T-cell (primary cell): ENCODE results near the gene RIOK1. TPM values are rescaled to one million over a fixed set of nuclear protein-coding genes. Genes with fewer than 3 reads are reported as not detected.

Experiments used
- ATAC-seq, 4 experiments: fragments of 200-7000 bp in 3 of 4; fragments of 150-1000 bp in 1 of 4; cut with Tn5 transposase; replicated peaks in 1 of 4; 1 replicate in 3 of 4; 2 replicates in 1 of 4; pipeline ENCODE4 v1.10.0; 2021; ENCODE audit warnings: moderate library complexity in 3 of 4, mild to moderate bottlenecking in 2 of 4, moderate number of reproducible peaks in 1 of 4
- CTCF ChIA-PET, 2 donors: fragments of 300-600 bp; sonication (Branson Sonifier 250); formaldehyde crosslinking; loops; one replicate each; lab custom pipeline; 2022; ENCODE audit warnings: antibody characterized with exemption in 2 of 2; lab: Charles Lee
- POLR2A ChIA-PET, 2 donors: fragments of 300-600 bp; sonication (Branson Sonifier 250); formaldehyde crosslinking; loops; one replicate each; lab custom pipeline; 2022; ENCODE audit warnings: antibody characterized with exemption in 2 of 2; lab: Charles Lee
- DNase-seq, 35 experiments: peaks; one replicate each; pipeline versions ENCODE4 v3.0.0 to v3.0.0-alpha.2; 2013 to 2023
- H3K27ac ChIP-seq: one replicate; pipeline ENCODE4 v1.5.1; 2013; ENCODE audit warnings: low read length
- H3K27me3 ChIP-seq, 2 experiments: replicated peaks in 1 of 2; 1 replicate in 1 of 2; 2 replicates in 1 of 2; pipeline versions ENCODE4 v1.6.1 to v1.7.0; 2013; ENCODE audit warnings: low read length in 1 of 2, mixed read lengths in 1 of 2; ENCODE audit not compliant: control insufficient read depth in 2 of 2, insufficient read depth in 2 of 2; ENCODE audit errors: extremely low read depth in 1 of 2
- H3K36me3 ChIP-seq, 2 donors: 1 replicate in 1 of 2; 2 replicates in 1 of 2; pipeline versions ENCODE4 v1.6.1 to v1.7.0; 2013; ENCODE audit warnings: low read length in 1 of 2; ENCODE audit not compliant: control insufficient read depth in 2 of 2, insufficient read depth in 1 of 2; ENCODE audit errors: extremely low read depth in 1 of 2
- H3K4me1 ChIP-seq, 2 experiments: 1 replicate in 1 of 2; 2 replicates in 1 of 2; pipeline versions ENCODE4 v1.6.1 to v1.7.0; 2013; ENCODE audit warnings: low read length in 2 of 2, mixed read lengths in 1 of 2; ENCODE audit not compliant: insufficient read depth in 2 of 2, control insufficient read depth in 1 of 2; ENCODE audit errors: extremely low read depth in 1 of 2
- H3K4me3 ChIP-seq, 2 donors: 1 replicate in 1 of 2; 2 replicates in 1 of 2; pipeline versions ENCODE4 v1.5.1 to v1.7.0; 2013; ENCODE audit warnings: mild to moderate bottlenecking in 2 of 2, low read length in 1 of 2, moderate library complexity in 1 of 2; ENCODE audit not compliant: control insufficient read depth in 1 of 2; ENCODE audit errors: extremely low read depth in 1 of 2
- H3K9me3 ChIP-seq: 2 replicates; pipeline ENCODE4 v1.7.0; 2013
- H3K27ac Mint-ChIP-seq, 2 donors: one replicate each; pipeline ENCODE4 v1.8.0; 2020 to 2021; ENCODE audit warnings: mild to moderate bottlenecking in 2 of 2, mixed read lengths in 2 of 2
- H3K27me3 Mint-ChIP-seq, 2 donors: one replicate each; pipeline ENCODE4 v1.8.0; 2021 to 2022; ENCODE audit warnings: mixed read lengths in 2 of 2
- H3K36me3 Mint-ChIP-seq: one replicate; pipeline ENCODE4 v1.8.0; 2021; ENCODE audit warnings: mixed read lengths
- H3K4me1 Mint-ChIP-seq, 3 donors: one replicate each; pipeline ENCODE4 v1.8.0; 2020 to 2022; ENCODE audit warnings: mixed read lengths in 3 of 3, mild to moderate bottlenecking in 1 of 3
- H3K4me3 Mint-ChIP-seq, 3 donors: one replicate each; pipeline ENCODE4 v1.8.0; 2020 to 2022; ENCODE audit warnings: mild to moderate bottlenecking in 3 of 3, mixed read lengths in 3 of 3, moderate library complexity in 3 of 3
- H3K9me3 Mint-ChIP-seq, 3 donors: one replicate each; pipeline ENCODE4 v1.8.0; 2020 to 2022; ENCODE audit warnings: mixed read lengths in 3 of 3
- WGBS: methylation state at CpG from one replicate; pipeline ENCODE4 v1.1.5; 2013; ENCODE audit warnings: missing lambda C conversion rate; ENCODE audit not compliant: insufficient coverage; 5-methylcytosine and 5-hydroxymethylcytosine counted together
- total RNA-seq, 35 experiments: library from RNA in 6 of 35; stranded (reverse) in 6 of 35; fragments of 120-200 nt in 1 of 35; gene quantifications; one replicate each; pipeline versions ENCODE4 v1.2.1 to v1.2.4 and lab custom pipeline; 2013 to 2026

RIOK1 gene
- total RNA-seq, 5 donors from 2014 or later (not counting 1 experiment from before 2014, with no cell fraction given): 27.4 to 42.9 (median 34.6) TPM

- no peaks in the 10 kb centered on the region for H3K4me1 Mint-ChIP-seq
- Histone ChIP-seq H3K9me3 (no peaks in the 10 kb centered on the region), H3K27ac (no peak overlapping the region), H3K4me3 (no peak overlapping the region), H3K27me3 (no peaks in the 10 kb centered on the region), H3K4me1 (no peaks in the 10 kb centered on the region), H3K36me3 (peaks cover 14 to 83% of the 10 kb centered on the region in 2 donors)
- DNase-seq (no peak), ATAC-seq (no peak)
- peaks cover 57% of the 10 kb centered on the region for H3K36me3 Mint-ChIP-seq
- no peaks in the 10 kb centered on the region for H3K27me3 Mint-ChIP-seq
- POLR2A ChIA-PET: interaction anchor here in 1 of 2 donors (0.6 kb wide), 1 partner anchor 99 kb away, joined by 3 read pairs; no protein-coding TSS in a partner anchor
- CTCF ChIA-PET: no interaction called here
- no peaks in the 10 kb centered on the region for H3K9me3 Mint-ChIP-seq
- H3K4me3 Mint-ChIP-seq: no peak overlapping the region
- H3K27ac Mint-ChIP-seq: no peak overlapping the region
- WGBS: 100% methylated on average over 1 of the region's 2 CpGs
Measured at GRCh38 chr6:7413151-7413823, 23.7 kb downstream of the RIOK1 start.

GRCh38 chr6:7414811-7415210 lies 25.2 kb downstream of the RIOK1 start:
- Histone ChIP-seq H3K9me3 (no peaks in the 10 kb centered on the region), H3K36me3 (peaks cover 9 to 76% of the 10 kb centered on the region in 2 donors), H3K27ac (no peak overlapping the region), H3K4me3 (no peak overlapping the region), H3K4me1 (no peaks in the 10 kb centered on the region), H3K27me3 (no peaks in the 10 kb centered on the region)
- ChIA-PET CTCF (no interaction called here), POLR2A (no interaction called here)
- DNase-seq (no peak), ATAC-seq (no peak)
- 100% methylated on average over 2 of the region's 7 CpGs for WGBS
- Mint-ChIP-seq H3K4me1 (no peaks in the 10 kb centered on the region), H3K27me3 (no peaks in the 10 kb centered on the region), H3K4me3 (no peak overlapping the region), H3K9me3 (no peaks in the 10 kb centered on the region), H3K27ac (no peak overlapping the region), H3K36me3 (peaks cover 63% of the 10 kb centered on the region)

GRCh38 chr6:7417684-7418083 lies 28.1 kb downstream of the RIOK1 start:
- H3K27me3 ChIP-seq: no peaks in the 10 kb centered on the region
- CTCF ChIA-PET: no interaction called here
- POLR2A ChIA-PET: interaction anchor here in 1 of 2 donors (0.5 kb wide), 1 partner anchor 120 kb away, joined by 4 read pairs; no protein-coding TSS in a partner anchor
- ATAC-seq (no peak), DNase-seq (no peak)
- Mint-ChIP-seq H3K9me3 (no peaks in the 10 kb centered on the region), H3K27me3 (no peaks in the 10 kb centered on the region), H3K36me3 (peaks cover 50% of the 10 kb centered on the region), H3K27ac (no peak overlapping the region), H3K4me1 (no peaks in the 10 kb centered on the region), H3K4me3 (no peak overlapping the region)
- no peak overlapping the region for H3K27ac ChIP-seq
- H3K4me1 ChIP-seq: no peaks in the 10 kb centered on the region
- no peak overlapping the region for H3K4me3 ChIP-seq
- H3K9me3 ChIP-seq: no peaks in the 10 kb centered on the region
- H3K36me3 ChIP-seq: peaks cover 9 to 54% of the 10 kb centered on the region in 2 donors
- no CpG with 5 or more reads among the region's 2 CpGs for WGBS

GRCh38 chr6:7418238-7418905 lies 28.8 kb downstream of the RIOK1 start:
- H3K9me3 Mint-ChIP-seq: no peaks in the 10 kb centered on the region
- DNase-seq (no peak), ATAC-seq (no peak)
- H3K4me3 Mint-ChIP-seq: no peak overlapping the region
- Histone ChIP-seq H3K36me3 (peaks cover 9 to 50% of the 10 kb centered on the region in 2 donors), H3K4me3 (no peak overlapping the region), H3K27ac (no peak overlapping the region), H3K4me1 (no peaks in the 10 kb centered on the region), H3K27me3 (no peaks in the 10 kb centered on the region), H3K9me3 (no peaks in the 10 kb centered on the region)
- 94% methylated on average over 4 of the region's 6 CpGs for WGBS
- H3K27me3 Mint-ChIP-seq: no peaks in the 10 kb centered on the region
- H3K36me3 Mint-ChIP-seq: peaks cover 50% of the 10 kb centered on the region
- H3K4me1 Mint-ChIP-seq: no peaks in the 10 kb centered on the region
- ChIA-PET POLR2A (no interaction called here), CTCF (interaction anchor here in 1 of 2 donors (0.6 kb wide), 1 partner anchor 181 kb away, joined by 3 read pairs; no protein-coding TSS in a partner anchor)
- no peak overlapping the region for H3K27ac Mint-ChIP-seq

- Mint-ChIP-seq H3K9me3 (no peaks in the 10 kb centered on the region), H3K4me1 (no peaks in the 10 kb centered on the region), H3K27ac (no peak overlapping the region), H3K36me3 (peaks cover 45% of the 10 kb centered on the region), H3K4me3 (no peak overlapping the region), H3K27me3 (no peaks in the 10 kb centered on the region)
- Histone ChIP-seq H3K4me1 (no peaks in the 10 kb centered on the region), H3K36me3 (peaks cover 9 to 46% of the 10 kb centered on the region in 2 donors), H3K9me3 (no peaks in the 10 kb centered on the region), H3K27ac (no peak overlapping the region), H3K27me3 (no peaks in the 10 kb centered on the region), H3K4me3 (no peak overlapping the region)
- DNase-seq: no peak
- ChIA-PET POLR2A (no interaction called here), CTCF (interaction anchor here in 1 of 2 donors (0.6 kb wide), 1 partner anchor 181 kb away, joined by 3 read pairs; no protein-coding TSS in a partner anchor)
- WGBS: 50% methylated on average over 1 of the region's 1 CpG
- no peak for ATAC-seq
Measured at GRCh38 chr6:7419065-7419464, 29.5 kb downstream of the RIOK1 start.

GRCh38 chr6:7421066-7421465 lies 31.5 kb downstream of the RIOK1 start:
- Mint-ChIP-seq H3K9me3 (no peaks in the 10 kb centered on the region), H3K27me3 (no peaks in the 10 kb centered on the region), H3K4me3 (no peak overlapping the region), H3K36me3 (peaks cover 28% of the 10 kb centered on the region), H3K27ac (no peak overlapping the region), H3K4me1 (no peaks in the 10 kb centered on the region)
- ATAC-seq: no peak
- POLR2A ChIA-PET: no interaction called here
- Histone ChIP-seq H3K4me3 (no peak overlapping the region), H3K27me3 (no peaks in the 10 kb centered on the region), H3K36me3 (peaks cover 0 to 26% of the 10 kb centered on the region in 2 donors), H3K4me1 (no peaks in the 10 kb centered on the region), H3K27ac (no peak overlapping the region), H3K9me3 (no peaks in the 10 kb centered on the region)
- CTCF ChIA-PET: interaction anchor here (0.7 to 0.9 kb wide), 2 partner anchors 7 to 140 kb away, joined by 3 to 5 read pairs; no protein-coding TSS in a partner anchor
- no CpG with 5 or more reads among the region's 3 CpGs for WGBS
- DNase-seq: no peak
